SKM-1 treated with dmso at 0.1 percent for 144 hours (cell line): ENCODE measurements around the gene KLF4.

Experiments
- DNase-seq: peaks from one replicate; lab custom pipeline; 2025; ENCODE audit not compliant: unreplicated experiment; lab: John Stamatoyannopoulos, UW

The KLF4 gene

GRCh38 chr9:107488375-107489143 is 1.0 kb downstream of the KLF4 start:
- DNase-seq = no peak

GRCh38 chr9:107487521-107488374 is 1.8 kb downstream of the KLF4 start:
- no peak for DNase-seq

- DNase-seq = no peak
Measured at GRCh38 chr9:107486674-107487520, 2.7 kb downstream of the KLF4 start.

GRCh38 chr9:107485458-107486043 is 4.0 kb downstream of the KLF4 start:
- DNase-seq = no peak

- DNase-seq = peak; percentile 48
Measured at GRCh38 chr9:107484117-107484723, 5.3 kb downstream of the KLF4 start.

- DNase-seq = no peak
Measured at GRCh38 chr9:107483666-107484065, 5.9 kb downstream of the KLF4 start.

GRCh38 chr9:107481035-107481434 is 8.5 kb downstream of the KLF4 start:
- no peak for DNase-seq

- DNase-seq = peak; percentile 34
Measured at GRCh38 chr9:107480386-107480789, 9.2 kb downstream of the KLF4 start.

GRCh38 chr9:107478805-107479204 is 10.8 kb downstream of the KLF4 start:
- peak; percentile 44 for DNase-seq

- no peak for DNase-seq
Measured at GRCh38 chr9:107474124-107474523, 15.4 kb downstream of the KLF4 start.

- DNase-seq = no peak
Measured at GRCh38 chr9:107472581-107473340, 16.8 kb downstream of the KLF4 start.

GRCh38 chr9:107471552-107471951 is 18.0 kb downstream of the KLF4 start:
- no peak for DNase-seq

- DNase-seq = no peak
Measured at GRCh38 chr9:107467416-107467815, 22.2 kb downstream of the KLF4 start.

GRCh38 chr9:107466826-107467225 is 22.7 kb downstream of the KLF4 start:
- DNase-seq = no peak

GRCh38 chr9:107465467-107466451 is 23.8 kb downstream of the KLF4 start:
- peak; percentile 45 for DNase-seq

- no peak for DNase-seq
Measured at GRCh38 chr9:107464516-107464915, 25.1 kb downstream of the KLF4 start.

- no peak for DNase-seq
Measured at GRCh38 chr9:107462691-107463090, 26.9 kb downstream of the KLF4 start.

- no peak for DNase-seq
Measured at GRCh38 chr9:107460153-107461023, 29.2 kb downstream of the KLF4 start.
